Measurements from ENCODE around the gene FOXP1.

Gene FOXP1

GRCh38 chr3:71251156-71251775 is 332.3 kb downstream of the FOXP1 start:
- no peak for DNase-seq

- DNase-seq: no peak
These were observed 333.5 kb downstream of the FOXP1 start for GRCh38 chr3:71250026-71250425.

GRCh38 chr3:71247958-71248335 is 335.6 kb downstream of the FOXP1 start:
- no peak for DNase-seq

GRCh38 chr3:71247221-71247957 is 336.1 kb downstream of the FOXP1 start:
- DNase-seq: no peak

GRCh38 chr3:71245971-71246880 is 337.3 kb downstream of the FOXP1 start:
- no peak for DNase-seq

- DNase-seq: no peak
These were observed 338.6 kb downstream of the FOXP1 start for GRCh38 chr3:71244826-71245488.

GRCh38 chr3:71244153-71244825 is 339.2 kb downstream of the FOXP1 start:
- no peak for DNase-seq

GRCh38 chr3:71243229-71243628 is 340.3 kb downstream of the FOXP1 start:
- DNase-seq: no peak

- DNase-seq: no peak
These were observed 341.5 kb downstream of the FOXP1 start for GRCh38 chr3:71241981-71242560.

- no peak for DNase-seq
These were observed 342.2 kb downstream of the FOXP1 start for GRCh38 chr3:71241246-71241901.

- DNase-seq: no peak
These were observed 343.5 kb downstream of the FOXP1 start for GRCh38 chr3:71240034-71240433.

GRCh38 chr3:71238355-71238757 is 345.2 kb downstream of the FOXP1 start:
- DNase-seq: no peak

GRCh38 chr3:71237672-71238071 is 345.9 kb downstream of the FOXP1 start:
- no peak for DNase-seq

GRCh38 chr3:71235846-71236245 is 347.7 kb downstream of the FOXP1 start:
- DNase-seq: no peak

GRCh38 chr3:71232895-71233294 is 350.6 kb downstream of the FOXP1 start:
- DNase-seq: no peak

GRCh38 chr3:71232175-71232679 is 351.3 kb downstream of the FOXP1 start:
- DNase-seq: no peak

GRCh38 chr3:71231680-71232079 is 351.8 kb downstream of the FOXP1 start:
- DNase-seq: no peak

- DNase-seq: no peak
These were observed 353.4 kb downstream of the FOXP1 start for GRCh38 chr3:71229905-71230657.

- no peak for DNase-seq
These were observed 355.2 kb downstream of the FOXP1 start for GRCh38 chr3:71228156-71228866.

GRCh38 chr3:71227270-71227661 is 356.3 kb downstream of the FOXP1 start:
- DNase-seq: no peak
